Measurements from ENCODE around the gene PI16. TPM values are rescaled to one million over a fixed set of nuclear protein-coding genes. Genes with fewer than 3 reads are reported as not detected.

Gene PI16
- total RNA-seq, 4 donors from 2014 or later, result 5.7 to 23.8 (median 10.1) TPM

- TF ChIP-seq CTCF (IDR thresholded peaks at IDR 0.05; ENCODE audit: low read depth), result no peak
These were observed 25.4 kb upstream of the PI16 start for GRCh38 chr6:36929152-36929551.

- TF ChIP-seq CTCF (IDR thresholded peaks at IDR 0.05; ENCODE audit: low read depth), result no peak
These were observed 24.9 kb upstream of the PI16 start for GRCh38 chr6:36929607-36930006.

GRCh38 chr6:36930483-36930882, 24.1 kb upstream of the PI16 start:
- no peak for TF ChIP-seq CTCF (IDR thresholded peaks at IDR 0.05; ENCODE audit: low read depth)

GRCh38 chr6:36933102-36933501, 21.4 kb upstream of the PI16 start:
- TF ChIP-seq CTCF (IDR thresholded peaks at IDR 0.05; ENCODE audit: low read depth), result no peak

GRCh38 chr6:36933519-36933918, 21.0 kb upstream of the PI16 start:
- TF ChIP-seq CTCF (IDR thresholded peaks at IDR 0.05; ENCODE audit: low read depth), result no peak

- no peak for TF ChIP-seq CTCF (IDR thresholded peaks at IDR 0.05; ENCODE audit: low read depth)
These were observed 19.6 kb upstream of the PI16 start for GRCh38 chr6:36934901-36935300.

GRCh38 chr6:36936824-36937223, 17.7 kb upstream of the PI16 start:
- no peak for TF ChIP-seq CTCF (IDR thresholded peaks at IDR 0.05; ENCODE audit: low read depth)

Measured in subcutaneous adipose tissue (tissue), 4 donors.